K562 (cell line): ENCODE results near the gene GPR107. TPM values are rescaled to one million over a fixed set of nuclear protein-coding genes. Genes with fewer than 3 reads are reported as not detected.

Experiments used
- ATAC-seq: fragments of 200-7000 bp; cut with Tn5 transposase; 3 replicates; pipeline ENCODE4 v1.9.1; 2020; ENCODE audit warnings: moderate library complexity
- BruUV-seq: library from RNA; stranded (reverse); fragments of 400-500 nt; replicated peaks from 2 replicates; lab custom pipeline; 2021; lab: Mats Ljungman, UMichigan
- CTCF ChIA-PET: fragments of 300-600 bp; formaldehyde crosslinking; extraction: SDS; loops from one replicate; lab custom pipeline; 2021; ENCODE audit warnings: low intra/inter-chr PET ratio; lab: Yijun Ruan, JAX
- POLR2A ChIA-PET: fragments of 300-600, 350-650 bp; sonication (Branson Sonifier 250); formaldehyde crosslinking; extraction: SDS; loops from one replicate; lab custom pipeline; 2021; ENCODE audit warnings: antibody characterized with exemption, inconsistent platforms; lab: Yijun Ruan, JAX
- DNase-seq, 4 experiments: peaks; one replicate each; pipeline versions ENCODE4 v3.0.0 to v3.0.0-alpha.2; 2011 to 2018; ENCODE audit warnings: low spot score in 3 of 4, mixed read lengths in 3 of 4; ENCODE audit errors: extremely low read depth in 1 of 4
- FAIRE-seq: peaks from 2 replicates; lab custom pipeline; 2011; peaks lifted over from hg19 to GRCh38; lab: Jason Lieb, UNC
- H2AFZ ChIP-seq: 2 replicates; pipeline ENCODE4 v1.6.0; 2011; ENCODE audit warnings: low read depth, low read length, control low read depth, inconsistent platforms
- H3K27ac ChIP-seq: fragments of 200-600 bp; 3 replicates; pipeline ENCODE4 v1.8.0; 2011; ENCODE audit warnings: low read depth, mild to moderate bottlenecking, control low read depth, inconsistent platforms, low read length, moderate library complexity, mixed read lengths; ENCODE audit errors: extremely low read depth
- H3K27me3 ChIP-seq, 2 experiments: fragments of 300-600 bp in 1 of 2; 2 replicates in 1 of 2; 3 replicates in 1 of 2; pipeline versions ENCODE4 v1.6.0 to v1.8.0; 2011; ENCODE audit warnings: inconsistent platforms in 2 of 2, low read length in 2 of 2, mild to moderate bottlenecking in 1 of 2, mixed read lengths in 1 of 2, moderate library complexity in 1 of 2; ENCODE audit not compliant: control insufficient read depth in 2 of 2, insufficient read depth in 2 of 2
- H3K36me3 ChIP-seq: fragments of 300-600 bp; 3 replicates; pipeline ENCODE4 v1.8.0; 2011; ENCODE audit warnings: mild to moderate bottlenecking, low read length, inconsistent platforms; ENCODE audit not compliant: control insufficient read depth, insufficient read depth
- H3K4me1 ChIP-seq, 2 experiments: fragments of 200-600 bp in 1 of 2; replicated peaks in 1 of 2; 2 replicates in 1 of 2; 3 replicates in 1 of 2; pipeline versions ENCODE4 v1.5.1 to v1.8.0; 2011; ENCODE audit warnings: inconsistent platforms in 2 of 2, low read length in 2 of 2, mild to moderate bottlenecking in 1 of 2, mixed read lengths in 1 of 2, moderate library complexity in 1 of 2; ENCODE audit not compliant: control insufficient read depth in 2 of 2, insufficient read depth in 2 of 2
- H3K4me2 ChIP-seq: 2 replicates; pipeline ENCODE4 v1.6.1; 2011; ENCODE audit warnings: low read length, control low read depth, inconsistent platforms, mixed read lengths; ENCODE audit not compliant: insufficient read depth
- H3K4me3 ChIP-seq: fragments of 200-600 bp; sonication (generic), shearing (Covaris generic); 2 replicates; pipeline ENCODE4 v1.5.1; 2016; ENCODE audit warnings: control low read depth, inconsistent platforms
- H3K79me2 ChIP-seq: fragments of 200-600 bp; 3 replicates; pipeline ENCODE4 v1.8.0; 2011; ENCODE audit warnings: low read length, inconsistent platforms; ENCODE audit not compliant: control insufficient read depth, insufficient read depth
- H3K9ac ChIP-seq, 2 experiments: 2 replicates each; pipeline versions ENCODE4 v1.6.0 to v1.6.1; 2011; ENCODE audit warnings: low read depth in 2 of 2, low read length in 2 of 2, control low read depth in 1 of 2, inconsistent platforms in 1 of 2, mild to moderate bottlenecking in 1 of 2, mixed read lengths in 1 of 2; ENCODE audit not compliant: insufficient read depth in 1 of 2
- H3K9me1 ChIP-seq: one replicate; pipeline ENCODE4 v1.6.0; 2011; ENCODE audit warnings: inconsistent platforms, mild to moderate bottlenecking, low read length, moderate library complexity; ENCODE audit not compliant: control insufficient read depth, insufficient read depth
- H3K9me3 ChIP-seq: replicated peaks from 2 replicates; pipeline ENCODE4 v1.5.1; 2011; ENCODE audit warnings: low read depth, low read length, inconsistent platforms; ENCODE audit not compliant: control insufficient read depth, insufficient read depth
- H4K20me1 ChIP-seq: replicated peaks from 2 replicates; pipeline ENCODE4 v1.6.1; 2011; ENCODE audit warnings: low read length, inconsistent platforms, mixed read lengths; ENCODE audit not compliant: control insufficient read depth, insufficient read depth
- CBX8 ChIP-seq: fragments of 200-600 bp; sonication (generic); IDR thresholded peaks from 2 replicates; pipeline ENCODE4 v1.6.1; 2012; ENCODE audit warnings: borderline replicate concordance, mixed run types, low read depth, mild to moderate bottlenecking, moderate library complexity, mixed read lengths, low read length, control low read depth, inconsistent platforms; ENCODE audit not compliant: poor library complexity, severe bottlenecking; ENCODE audit errors: extremely low read depth
- CTCF ChIP-seq, 3 experiments: IDR thresholded peaks in 2 of 3; conservative IDR thresholded peaks in 1 of 3; 2 replicates each; pipeline ENCODE4 v1.5.1; 2011 to 2012; ENCODE audit warnings: low read length in 3 of 3, mild to moderate bottlenecking in 3 of 3, control low read depth in 2 of 3, improper control_type of control experiment in 1 of 3, inconsistent platforms in 1 of 3, low read depth in 1 of 3, mixed read lengths in 1 of 3, moderate library complexity in 1 of 3; ENCODE audit not compliant: insufficient read depth in 2 of 3
- MBD2 ChIP-seq: sonication (generic); IDR thresholded peaks from 2 replicates; pipeline ENCODE4 v1.6.1; 2016; ENCODE audit warnings: low read depth, borderline replicate concordance
- PBX2 ChIP-seq, 2 experiments: IDR thresholded peaks in 1 of 2; conservative IDR thresholded peaks in 1 of 2; 2 replicates each; pipeline ENCODE4 v1.6.1; 2016; ENCODE audit warnings: low read depth in 2 of 2, mild to moderate bottlenecking in 1 of 2, missing compliant biosample characterization in 1 of 2, missing genetic modification characterization in 1 of 2, moderate library complexity in 1 of 2
- RBM17 ChIP-seq: fragments of 200-400 bp; formaldehyde crosslinking; IDR thresholded peaks from 2 replicates; pipeline ENCODE4 v1.6.1; 2017; ENCODE audit warnings: low read depth, mild to moderate bottlenecking, low read length, borderline replicate concordance
- RUNX1 ChIP-seq: sonication (generic); IDR thresholded peaks from 2 replicates; pipeline ENCODE4 v1.6.1; 2016; ENCODE audit warnings: antibody characterized with exemption, low read depth
- SIN3B ChIP-seq: fragments of 450-650 bp; IDR thresholded peaks from 2 replicates; pipeline ENCODE4 v1.6.1; 2017; ENCODE audit warnings: low read depth, mild to moderate bottlenecking, moderate library complexity
- SUPT5H ChIP-seq: fragments of 450-650 bp; IDR thresholded peaks from 2 replicates; pipeline ENCODE4 v1.6.1; 2016
- TFE3 ChIP-seq: fragments of 450-650 bp; formaldehyde crosslinking; IDR thresholded peaks from 2 replicates; pipeline ENCODE4 v1.4.0; 2020; ENCODE audit warnings: mild to moderate bottlenecking, mixed read lengths
- TOE1 ChIP-seq, 2 experiments: fragments of 450-650 bp in 1 of 2; sonication (generic) in 1 of 2; formaldehyde crosslinking in 1 of 2; IDR thresholded peaks; 2 replicates each; pipeline versions ENCODE4 v1.7.1 to v1.8.0; 2016 to 2022; ENCODE audit warnings: borderline replicate concordance in 2 of 2, mild to moderate bottlenecking in 2 of 2, antibody characterized with exemption in 1 of 2, inconsistent platforms in 1 of 2, low read depth in 1 of 2, missing genetic modification reagents in 1 of 2, moderate library complexity in 1 of 2
- XRCC3 ChIP-seq: fragments of 450-650 bp; IDR thresholded peaks from 2 replicates; pipeline ENCODE4 v1.6.1; 2017; ENCODE audit warnings: mild to moderate bottlenecking, moderate library complexity
- ZNF347 ChIP-seq: fragments of 450-650 bp; formaldehyde crosslinking; IDR thresholded peaks from 2 replicates; pipeline ENCODE4 v1.4.0; 2020; ENCODE audit warnings: low read depth, mild to moderate bottlenecking, moderate library complexity
- ZNF780A ChIP-seq: fragments of 250-450 bp; sonication (Bioruptor Pico); IDR thresholded peaks from 2 replicates; pipeline ENCODE4 v1.5.0; 2021; ENCODE audit warnings: mild to moderate bottlenecking
- WGBS: fragments of 100-300 bp; shearing (Covaris generic); methylation state at CpG from one replicate; pipeline ENCODE4 v1.1.6; 2016; ENCODE audit warnings: low coverage, mixed read lengths; ENCODE audit not compliant: insufficient coverage; ENCODE audit errors: missing lambda C conversion rate; 5-methylcytosine and 5-hydroxymethylcytosine counted together
- in situ Hi-C: fragments of 300-500 bp; cut with MboI; formaldehyde crosslinking; loops from 4 replicates; pipeline ENCODE4 v1.15.0; 2018; ENCODE audit warnings: inconsistent platforms, mixed read lengths
- intact Hi-C: fragments of 100-400 bp; cut with micrococcal nuclease; formaldehyde crosslinking; loops from 2 replicates; pipeline ENCODE4 v1.14.2; 2022
- polyA plus RNA-seq, 8 experiments: library from polyadenylated mRNA; depleted of rRNA in 4 of 8; stranded (reverse) in 5 of 8; unstranded in 3 of 8; fragments of >200 nt; fragmentation: Nextera tagmentation in 2 of 8; fragmentation: Illumina TruSeq in 1 of 8; extraction: Ambion mirVana in 2 of 8; extraction: Trizol in 1 of 8; gene quantifications; 2 replicates each; pipeline versions ENCODE4 v1.2.1 to v1.2.3, GENCODE V29; 2011 to 2014; ENCODE audit warnings: inconsistent platforms in 1 of 8, missing spikeins in 1 of 8
- total RNA-seq, 7 experiments: library from RNA; depleted of rRNA in 6 of 7; stranded (reverse); fragments of >200 nt in 6 of 7; fragmentation: Illumina TruSeq in 2 of 7; extraction: Trizol in 2 of 7; gene quantifications; 2 replicates each; pipeline versions ENCODE4 v1.2.1 to v1.2.3, GENCODE V29; 2011 to 2021; ENCODE audit warnings: low replicate concordance in 1 of 7

GPR107 gene
- total and polyA plus RNA-seq, 9 of the 15 experiments (the other 6 are each of a cell fraction or from before 2014, with no cell fraction given): 3.2 to 34.6 (median 14.4) TPM

GRCh38 chr9:130058154-130058553 lies 4.4 kb downstream of the GPR107 start (continued):
- peak; percentile 19 to 44 (median 30); a peak in 4 of 6 replicates for TF ChIP-seq CTCF (IDR thresholded peaks at IDR 0.05 in 2 of 3, conservative IDR thresholded peaks at IDR 0.05 in 1 of 3; ENCODE audit: insufficient read depth in 2 of 3, low read depth in 1 of 3, low read length in 3 of 3)
- TF ChIP-seq, all 486 proteins: peak for 3

- intact Hi-C loops: no loop called here
- H3K36me3 ChIP-seq: peaks cover 13% of the 10 kb centered on the region; the same call in 2 of the 3 replicates
- POLR2A ChIA-PET: interaction anchor here (0.8 to 1.6 kb wide), 2 partner anchors 9 to 306 kb away, joined by 3 read pairs; no protein-coding TSS in a partner anchor
- H3K27ac ChIP-seq: no peak overlapping the region
- peaks cover 4% of the 10 kb centered on the region for H3K9me1 ChIP-seq
- DNase-seq: no peak
- H3K27me3 ChIP-seq: no peaks in the 10 kb centered on the region
- in situ Hi-C loops: no loop called here
- no peak overlapping the region for H3K4me2 ChIP-seq
- peaks cover 3% of the 10 kb centered on the region; the same call in 1 of the 2 replicates for H4K20me1 ChIP-seq
- WGBS: 62% methylated on average over 3 of the region's 3 CpGs
- H3K9ac ChIP-seq: no peak overlapping the region
- no peaks in the 10 kb centered on the region for H3K9me3 ChIP-seq
- CTCF ChIA-PET: no interaction called here
- no peak overlapping the region for H3K4me3 ChIP-seq
- peaks cover 48% of the 10 kb centered on the region for H3K79me2 ChIP-seq
- BruUV-seq: no TSS peak
- no peak overlapping the region for H2AFZ ChIP-seq
- FAIRE-seq: no peak
- ATAC-seq: no peak
- H3K4me1 ChIP-seq: peaks cover 8 to 13% of the 10 kb centered on the region in 2 experiments; a peak in 4 of 5 replicates
- TF ChIP-seq PBX2 (CRISPR knock-in tag; IDR thresholded peaks at IDR 0.05; ENCODE audit: low read depth) (no peak), PBX2 (tag; conservative IDR thresholded peaks at IDR 0.05; ENCODE audit: low read depth) (peak; percentile 88), RBM17 (no peak), ZNF780A (no peak), SIN3B (no peak), RUNX1 (no peak), SUPT5H (no peak), MBD2 (no peak), ZNF347 (no peak), TFE3 (CRISPR knock-in tag) (no peak), CBX8 (no peak), TOE1 (IDR thresholded peaks at IDR 0.05; ENCODE audit: borderline replicate concordance) (no peak), TOE1 (CRISPR knock-in tag; IDR thresholded peaks at IDR 0.05; ENCODE audit: borderline replicate concordance, low read depth) (no peak), XRCC3 (no peak)
Observed at GRCh38 chr9:130058887-130059286, 5.2 kb downstream of the GPR107 start.
